Measurements from ENCODE around the gene B3GNT8.
"Not testable (repeated sequence)": the region's sequence is repeated elsewhere in the genome, so short reads cannot be mapped to it uniquely, and the experiment has no call there.

B3GNT8 gene

DNA sequence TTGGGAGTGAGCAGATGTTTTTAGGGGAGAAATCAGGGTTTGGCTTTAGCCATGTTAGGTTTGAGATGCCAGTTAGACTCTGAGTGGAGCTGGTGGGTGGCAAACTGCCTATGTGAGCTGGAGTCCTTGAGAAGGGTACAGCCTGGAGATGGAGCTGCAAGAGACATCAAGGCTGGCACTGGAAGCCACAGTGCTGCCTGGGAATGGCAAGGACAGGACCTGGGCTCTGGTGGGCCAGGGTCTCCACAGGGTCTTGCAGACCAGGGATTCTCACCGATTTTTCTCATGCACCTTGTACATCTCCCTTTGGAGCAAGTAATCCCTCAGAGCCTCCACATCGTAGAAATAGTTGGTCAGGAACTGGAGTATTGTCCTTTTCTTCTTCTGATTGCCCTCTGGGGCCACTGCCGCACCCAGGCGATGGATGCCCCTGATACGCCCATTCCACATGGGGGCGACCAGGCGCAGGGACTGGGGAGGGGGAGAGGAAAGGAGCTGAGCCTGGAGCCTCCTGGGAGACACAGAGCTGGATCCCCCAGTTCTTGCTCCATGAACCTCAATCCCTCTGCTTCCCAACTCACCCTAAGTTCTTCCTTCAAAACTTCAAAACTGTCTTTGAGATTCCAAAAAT, 10.9 kb upstream of the B3GNT8 start:
- H3K4me2 ChIP-seq (ENCODE audit: low read length): no peak overlapping the region
- no peak overlapping the region for H3K27ac ChIP-seq (ENCODE audit: low read length)
- H3K4me1 ChIP-seq (ENCODE audit: low read length): peaks cover 16% of the 10 kb centered on the region

DNA sequence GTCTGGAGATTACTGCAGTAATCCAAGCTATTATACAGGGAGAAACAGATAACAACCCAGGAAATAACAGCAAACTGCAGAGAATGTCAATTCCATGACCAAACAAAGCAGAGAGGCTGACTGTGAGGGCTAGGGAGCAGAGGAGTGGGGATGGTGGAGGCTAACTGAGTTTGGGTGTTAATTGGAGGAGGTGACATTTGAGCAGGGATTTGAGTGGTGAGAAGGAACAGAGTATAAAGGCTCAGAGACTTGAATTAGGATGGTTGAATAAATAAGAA, 9.4 kb upstream of the B3GNT8 start:
- TF ChIP-seq EZH2phosphoT487 (IDR thresholded peaks at IDR 0.05; ENCODE audit: low read depth): no peak
- TF ChIP-seq CTCF (IDR thresholded peaks at IDR 0.05; ENCODE audit: low read depth, low read length): no peak
- Histone ChIP-seq H3K36me3 (replicated peaks; ENCODE audit: low read depth, low read length) (peaks cover 26% of the 10 kb centered on the region), H3K9me3 (ENCODE audit: insufficient read depth, low read length) (no peaks in the 10 kb centered on the region), H3K4me3 (ENCODE audit: low read length) (no peak overlapping the region), H3K79me2 (ENCODE audit: low read length) (peaks cover 20% of the 10 kb centered on the region), H3K4me2 (ENCODE audit: low read length) (no peak overlapping the region), H2AFZ (ENCODE audit: low read depth, low read length) (no peak overlapping the region), H3K9ac (ENCODE audit: low read length) (no peak overlapping the region), H4K20me1 (ENCODE audit: insufficient read depth, low read length) (no peaks in the 10 kb centered on the region), H3K27me3 (ENCODE audit: low read depth, low read length) (no peaks in the 10 kb centered on the region), H3K4me1 (ENCODE audit: low read length) (peaks cover 13% of the 10 kb centered on the region), H3K27ac (ENCODE audit: low read length) (no peak overlapping the region)

More for the DNA sequence above, 10.9 kb upstream of the B3GNT8 start:
- no peak overlapping the region for H3K4me3 ChIP-seq (ENCODE audit: low read length)
- H3K36me3 ChIP-seq (replicated peaks; ENCODE audit: low read depth, low read length): peaks cover 17% of the 10 kb centered on the region
- no peak overlapping the region for H2AFZ ChIP-seq (ENCODE audit: low read depth, low read length)
- no peak overlapping the region for H3K9ac ChIP-seq (ENCODE audit: low read length)
- H4K20me1 ChIP-seq (ENCODE audit: insufficient read depth, low read length): no peaks in the 10 kb centered on the region
- H3K9me3 ChIP-seq (ENCODE audit: insufficient read depth, low read length): no peaks in the 10 kb centered on the region
- peaks cover 20% of the 10 kb centered on the region for H3K79me2 ChIP-seq (ENCODE audit: low read length)
- no peak for TF ChIP-seq CTCF (IDR thresholded peaks at IDR 0.05; ENCODE audit: low read depth, low read length)
- TF ChIP-seq EZH2phosphoT487 (IDR thresholded peaks at IDR 0.05; ENCODE audit: low read depth): no peak
- H3K27me3 ChIP-seq (ENCODE audit: low read depth, low read length): no peaks in the 10 kb centered on the region

- H3K4me2 ChIP-seq (ENCODE audit: low read length): no peak overlapping the region
- H3K36me3 ChIP-seq (replicated peaks; ENCODE audit: low read depth, low read length): peaks cover 29% of the 10 kb centered on the region
- TF ChIP-seq EZH2phosphoT487 (IDR thresholded peaks at IDR 0.05; ENCODE audit: low read depth): no peak
- TF ChIP-seq CTCF (IDR thresholded peaks at IDR 0.05; ENCODE audit: low read depth, low read length): no peak
- no peak overlapping the region for H3K4me3 ChIP-seq (ENCODE audit: low read length)
- no peaks in the 10 kb centered on the region for H3K9me3 ChIP-seq (ENCODE audit: insufficient read depth, low read length)
- peaks cover 13% of the 10 kb centered on the region for H3K4me1 ChIP-seq (ENCODE audit: low read length)
- no peaks in the 10 kb centered on the region for H4K20me1 ChIP-seq (ENCODE audit: insufficient read depth, low read length)
- no peaks in the 10 kb centered on the region for H3K27me3 ChIP-seq (ENCODE audit: low read depth, low read length)
- peaks cover 20% of the 10 kb centered on the region for H3K79me2 ChIP-seq (ENCODE audit: low read length)
- no peak overlapping the region for H2AFZ ChIP-seq (ENCODE audit: low read depth, low read length)
- H3K9ac ChIP-seq (ENCODE audit: low read length): no peak overlapping the region
- H3K27ac ChIP-seq (ENCODE audit: low read length): no peak overlapping the region
These were observed 8.9 kb upstream of the B3GNT8 start for GRCh38 chr19:41435936-41436673.

DNA sequence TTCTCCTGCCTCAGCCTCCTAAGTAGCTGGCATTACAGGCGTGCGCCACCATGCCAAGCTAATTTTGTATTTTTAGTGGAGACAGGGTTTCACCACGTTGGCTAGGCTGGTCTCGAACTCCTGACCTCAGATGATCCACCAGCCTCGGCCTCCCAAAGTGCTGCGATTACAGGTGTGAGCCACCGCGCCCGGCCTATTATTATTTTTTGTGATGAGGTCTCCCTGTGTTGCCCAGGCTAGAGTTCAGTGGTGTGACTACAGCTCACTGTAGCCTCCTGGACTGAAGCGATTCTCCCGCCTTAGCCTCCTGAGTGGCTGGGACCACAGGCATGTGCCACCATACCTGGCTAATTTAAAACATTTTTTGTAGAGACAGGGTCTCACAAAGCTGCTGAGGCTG, 8.2 kb upstream of the B3GNT8 start:
- not testable (repeated sequence) for H3K4me3 ChIP-seq (ENCODE audit: low read length); H3K27ac ChIP-seq (ENCODE audit: low read length)

More for the DNA sequence above, 8.2 kb upstream of the B3GNT8 start:
- Histone ChIP-seq H3K36me3 (replicated peaks; ENCODE audit: low read depth, low read length) (peaks cover 34% of the 10 kb centered on the region), H3K79me2 (ENCODE audit: low read length) (peaks cover 20% of the 10 kb centered on the region), H3K4me1 (ENCODE audit: low read length) (peaks cover 12% of the 10 kb centered on the region)
- H4K20me1 ChIP-seq (ENCODE audit: insufficient read depth, low read length); H3K9ac ChIP-seq (ENCODE audit: low read length); H3K4me2 ChIP-seq (ENCODE audit: low read length); H3K27me3 ChIP-seq (ENCODE audit: low read depth, low read length); H3K9me3 ChIP-seq (ENCODE audit: insufficient read depth, low read length); H2AFZ ChIP-seq (ENCODE audit: low read depth, low read length): not testable (repeated sequence)

Measured in OCI-LY3 (cell line).